HUES6 (cell line): ENCODE data around the gene OXCT1.
"Not testable (repeated sequence)": the region's sequence is repeated elsewhere in the genome, so short reads cannot be mapped to it uniquely, and the experiment has no call there.

Experiments
- H3K27ac ChIP-seq: 2 replicates; pipeline ENCODE4 v1.7.0; 2013; ENCODE audit warnings: low read depth, mild to moderate bottlenecking, low read length, inconsistent platforms
- H3K27me3 ChIP-seq: 2 replicates; pipeline ENCODE4 v1.6.1; 2013; ENCODE audit warnings: low read length; ENCODE audit not compliant: control insufficient read depth, insufficient read depth
- H3K36me3 ChIP-seq: 2 replicates; pipeline ENCODE4 v1.6.1; 2013; ENCODE audit warnings: low read length; ENCODE audit not compliant: control insufficient read depth, insufficient read depth
- H3K4me1 ChIP-seq: 2 replicates; pipeline ENCODE4 v1.6.1; 2013; ENCODE audit warnings: low read length; ENCODE audit not compliant: control insufficient read depth, insufficient read depth
- H3K4me3 ChIP-seq: 2 replicates; pipeline ENCODE4 v1.5.1; 2013; ENCODE audit warnings: low read depth, low read length
- H3K9ac ChIP-seq: one replicate; pipeline ENCODE4 v1.6.1; 2013; ENCODE audit warnings: mild to moderate bottlenecking, low read length
- H3K9me3 ChIP-seq: 2 replicates; pipeline ENCODE4 v1.6.1; 2013; ENCODE audit warnings: low read depth, low read length; ENCODE audit not compliant: control insufficient read depth, insufficient read depth

The OXCT1 gene

DNA sequence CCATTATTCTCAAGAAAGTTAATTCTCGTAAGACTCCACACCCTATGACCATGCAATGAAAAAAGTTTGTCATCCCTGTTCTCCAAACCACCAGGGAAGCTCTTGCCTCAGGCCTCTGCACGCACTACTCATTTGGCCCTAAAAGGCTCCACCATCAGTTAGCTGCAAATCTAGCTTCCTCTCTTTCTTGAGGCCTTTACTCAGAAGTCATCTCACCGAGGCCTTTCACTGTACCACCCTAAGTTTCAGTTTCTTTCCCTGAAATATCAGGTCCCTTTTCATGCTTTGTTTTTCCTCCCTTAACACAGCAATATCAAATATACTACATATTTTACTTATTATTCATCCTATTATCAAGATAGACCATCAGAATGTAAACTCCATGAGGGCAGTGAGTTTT lies 39.1 kb downstream of the OXCT1 start:
- Histone ChIP-seq H3K9me3 (no peaks in the 10 kb centered on the region), H3K4me1 (peaks cover 3% of the 10 kb centered on the region; the same call in 1 of the 2 replicates), H3K27ac (no peak overlapping the region), H3K9ac (no peak overlapping the region), H3K27me3 (no peaks in the 10 kb centered on the region), H3K4me3 (no peak overlapping the region), H3K36me3 (peaks cover 7% of the 10 kb centered on the region; the same call in 1 of the 2 replicates)

DNA sequence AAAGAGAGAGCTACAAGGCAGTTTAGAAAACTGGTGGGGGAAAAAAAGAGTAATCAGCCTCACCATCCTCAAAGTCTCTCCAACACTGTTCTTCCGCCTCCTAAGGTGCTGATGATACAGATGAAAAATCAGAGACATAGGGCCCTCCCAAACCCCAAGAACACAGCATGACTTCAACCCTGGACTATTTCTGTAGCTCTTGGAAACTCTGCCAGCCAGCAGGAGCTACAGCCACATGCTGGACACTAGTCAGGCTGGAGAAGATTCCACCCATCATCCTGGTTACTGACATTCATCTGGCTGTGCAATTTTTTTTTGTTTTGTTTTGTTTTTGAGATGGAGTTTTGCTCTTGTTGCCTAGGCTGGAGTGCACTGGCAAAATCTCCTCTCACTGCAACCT lies 42.4 kb downstream of the OXCT1 start:
- no peak overlapping the region for H3K27ac ChIP-seq
- H3K27me3 ChIP-seq, result no peaks in the 10 kb centered on the region
- no peaks in the 10 kb centered on the region for H3K9me3 ChIP-seq
- peaks cover 4% of the 10 kb centered on the region; the same call in 1 of the 2 replicates for H3K36me3 ChIP-seq
- no peak overlapping the region for H3K9ac ChIP-seq
- H3K4me1 ChIP-seq, result no peaks in the 10 kb centered on the region
- no peak overlapping the region for H3K4me3 ChIP-seq

DNA sequence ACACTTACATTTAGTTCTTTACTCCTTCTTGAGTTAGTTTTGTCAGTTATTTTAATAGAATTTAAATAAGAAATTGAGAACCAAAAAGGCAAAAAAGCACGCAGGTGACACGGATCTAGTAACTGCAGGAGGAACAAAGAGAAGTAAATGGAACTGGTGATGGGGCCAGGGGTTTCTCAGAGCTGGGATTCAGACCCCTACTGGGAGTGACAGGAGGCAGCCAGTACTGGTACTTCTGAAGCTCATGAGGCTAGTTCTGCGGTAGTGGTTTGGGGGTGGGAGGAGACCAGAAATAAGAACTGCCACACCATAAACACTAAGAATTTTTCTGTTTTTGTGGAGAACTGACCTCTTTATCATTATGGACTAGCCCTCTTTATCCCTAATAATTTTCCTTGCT lies 48.2 kb downstream of the OXCT1 start:
- no peak overlapping the region for H3K4me3 ChIP-seq
- H3K36me3 ChIP-seq, result no peaks in the 10 kb centered on the region
- H3K4me1 ChIP-seq, result no peaks in the 10 kb centered on the region
- no peak overlapping the region for H3K27ac ChIP-seq
- H3K9me3 ChIP-seq, result no peaks in the 10 kb centered on the region
- no peaks in the 10 kb centered on the region for H3K27me3 ChIP-seq
- H3K9ac ChIP-seq, result no peak overlapping the region

DNA sequence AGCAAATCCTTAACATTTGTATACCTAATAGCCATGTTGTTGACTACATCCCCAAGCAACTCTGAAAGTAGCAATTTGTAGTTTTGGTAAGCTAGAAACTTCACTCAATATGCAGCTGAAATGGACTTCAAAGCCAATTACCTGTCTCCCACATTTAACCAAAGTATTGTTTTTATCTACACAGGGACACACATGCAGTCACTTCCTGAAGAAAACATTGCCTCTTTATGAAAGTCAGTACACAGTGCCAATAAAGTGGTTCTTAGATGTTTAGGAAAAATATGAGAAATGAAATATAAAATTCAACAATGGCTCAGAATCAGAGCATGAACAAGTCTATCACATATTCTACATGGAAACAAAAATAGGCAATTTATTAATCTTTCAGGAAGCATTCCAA lies 49.2 kb downstream of the OXCT1 start:
- H3K9me3 ChIP-seq, result no peaks in the 10 kb centered on the region
- H3K27ac ChIP-seq, result no peak overlapping the region
- no peak overlapping the region for H3K9ac ChIP-seq
- no peaks in the 10 kb centered on the region for H3K4me1 ChIP-seq
- H3K27me3 ChIP-seq, result no peaks in the 10 kb centered on the region
- H3K4me3 ChIP-seq, result no peak overlapping the region
- H3K36me3 ChIP-seq, result no peaks in the 10 kb centered on the region

DNA sequence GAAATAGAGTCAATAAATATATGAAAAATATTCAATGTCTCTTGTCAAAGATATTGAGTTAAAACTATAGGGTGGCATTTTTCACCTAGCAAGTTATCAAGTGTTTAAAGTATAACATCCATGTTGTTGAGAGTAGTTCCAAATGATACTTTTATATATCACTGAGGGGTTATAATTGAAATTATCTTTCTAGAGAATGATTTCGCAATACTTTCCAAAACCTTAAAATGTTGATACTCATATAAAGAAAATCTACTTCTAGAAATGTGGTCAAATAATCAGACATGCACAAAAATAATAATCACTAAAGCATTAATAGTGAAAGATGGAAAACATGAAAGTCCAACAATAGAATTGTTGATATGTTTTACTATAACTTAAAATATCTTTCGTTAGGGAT lies 50.1 kb downstream of the OXCT1 start:
- no peaks in the 10 kb centered on the region for H3K27me3 ChIP-seq
- no peaks in the 10 kb centered on the region for H3K36me3 ChIP-seq
- H3K27ac ChIP-seq, result no peak overlapping the region
- no peak overlapping the region for H3K9ac ChIP-seq
- H3K9me3 ChIP-seq, result no peaks in the 10 kb centered on the region
- H3K4me1 ChIP-seq, result no peaks in the 10 kb centered on the region
- no peak overlapping the region for H3K4me3 ChIP-seq

DNA sequence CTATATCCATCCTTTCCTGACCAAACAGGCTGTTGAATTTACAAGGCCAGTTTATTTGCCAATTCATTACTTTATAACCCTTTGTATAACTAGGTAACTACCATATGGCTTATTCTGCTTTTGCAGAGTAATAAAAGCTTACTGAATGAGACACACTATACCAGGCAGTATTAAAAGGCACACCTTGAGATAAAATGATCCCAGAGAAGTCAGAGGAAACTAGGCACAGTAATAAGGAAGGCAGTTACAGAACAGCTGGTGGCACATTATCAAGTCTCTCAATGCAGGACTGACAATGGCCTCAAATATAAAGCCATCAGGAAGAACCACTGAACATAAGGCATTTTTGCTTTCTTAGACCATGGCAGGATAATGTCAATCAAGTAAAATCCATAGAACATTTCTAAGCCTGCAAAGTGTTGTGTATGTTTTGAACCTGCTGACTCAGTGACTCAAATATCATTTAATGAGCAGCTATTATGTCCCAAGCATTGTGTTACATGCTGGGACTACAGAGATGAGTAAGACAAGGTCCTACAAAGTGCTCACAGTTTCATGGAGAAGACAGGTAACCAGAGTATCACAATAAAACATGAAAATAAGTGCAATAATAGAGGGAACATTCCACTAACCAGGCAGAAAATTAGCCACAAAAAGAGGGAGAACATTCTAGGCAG lies 52.5 kb downstream of the OXCT1 start:
- H3K36me3 ChIP-seq, result no peaks in the 10 kb centered on the region
- H3K27me3 ChIP-seq, result no peaks in the 10 kb centered on the region
- no peaks in the 10 kb centered on the region for H3K9me3 ChIP-seq
- H3K4me3 ChIP-seq, result no peak overlapping the region
- H3K9ac ChIP-seq, result no peak overlapping the region
- no peak overlapping the region for H3K27ac ChIP-seq
- H3K4me1 ChIP-seq, result no peaks in the 10 kb centered on the region

DNA sequence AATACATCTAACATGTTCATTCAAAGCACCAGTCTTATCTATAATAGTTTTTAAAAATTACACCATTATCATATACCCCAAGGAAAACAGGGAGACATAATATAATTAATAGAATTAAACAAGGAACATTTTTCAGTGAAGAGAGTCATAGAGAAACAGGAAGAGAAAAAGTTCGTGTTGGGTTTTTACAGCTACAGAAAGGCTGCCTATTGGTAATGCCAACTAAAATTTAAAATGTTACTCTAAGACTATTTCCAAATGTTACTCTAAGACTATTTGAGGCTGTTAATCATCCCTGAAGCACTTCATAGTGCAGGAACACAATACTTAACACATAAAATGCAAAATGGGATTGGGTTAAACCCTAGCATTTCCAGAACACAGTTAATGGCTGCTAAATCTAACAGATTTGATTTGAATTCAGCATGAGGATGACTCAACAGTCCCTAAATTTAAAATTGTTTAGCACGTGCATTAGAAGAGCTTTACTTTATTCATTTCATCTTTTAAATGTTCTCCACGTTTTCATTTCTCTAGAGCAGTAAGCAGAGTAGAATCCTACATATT lies 54.5 kb downstream of the OXCT1 start:
- no peak overlapping the region for H3K9ac ChIP-seq
- H3K9me3 ChIP-seq, result no peaks in the 10 kb centered on the region
- no peak overlapping the region for H3K27ac ChIP-seq
- H3K27me3 ChIP-seq, result no peaks in the 10 kb centered on the region
- no peak overlapping the region for H3K4me3 ChIP-seq
- H3K4me1 ChIP-seq, result no peaks in the 10 kb centered on the region
- H3K36me3 ChIP-seq, result no peaks in the 10 kb centered on the region

DNA sequence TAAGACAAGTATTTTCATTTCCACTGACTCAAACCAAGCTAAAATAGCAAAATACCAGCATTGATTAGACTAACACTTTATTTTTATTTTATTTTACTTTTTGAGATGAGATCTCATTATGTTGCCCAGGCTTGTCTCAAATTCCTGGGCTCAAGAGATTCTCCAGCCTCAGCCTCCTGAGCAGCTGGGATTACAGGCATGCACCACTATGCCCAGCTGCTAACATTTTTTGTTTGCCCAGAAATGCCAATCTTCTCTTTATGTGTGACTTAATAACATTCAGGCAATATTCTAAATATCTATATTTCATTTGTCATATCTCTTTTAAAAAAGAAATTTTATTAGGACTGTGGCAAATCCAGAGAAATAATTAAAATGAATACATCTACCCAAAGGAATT lies 55.0 kb downstream of the OXCT1 start:
- no peak overlapping the region for H3K4me3 ChIP-seq
- H3K4me1 ChIP-seq, result no peaks in the 10 kb centered on the region
- H3K27ac ChIP-seq, result no peak overlapping the region
- H3K27me3 ChIP-seq, result no peaks in the 10 kb centered on the region
- H3K36me3 ChIP-seq, result no peaks in the 10 kb centered on the region
- no peak overlapping the region for H3K9ac ChIP-seq
- H3K9me3 ChIP-seq, result no peaks in the 10 kb centered on the region

DNA sequence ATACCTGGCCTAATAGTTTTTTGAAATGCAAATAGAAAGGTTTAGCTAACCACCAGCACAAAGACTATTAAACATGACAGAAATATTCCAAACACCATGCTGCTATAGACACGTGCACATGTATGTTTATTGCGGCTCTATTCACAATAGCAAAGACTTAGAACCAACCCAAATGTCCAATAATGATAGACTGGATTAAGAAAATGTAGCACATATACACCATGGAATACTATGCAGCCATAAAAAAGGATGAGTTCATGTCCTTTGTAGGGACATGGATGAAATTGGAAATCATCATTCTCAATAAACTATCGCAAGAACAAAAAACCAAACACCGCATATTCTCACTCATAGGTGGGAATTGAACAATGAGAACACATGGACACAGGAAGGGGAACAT lies 55.9 kb downstream of the OXCT1 start:
- H3K9ac ChIP-seq, H3K27ac ChIP-seq, H3K36me3 ChIP-seq, H3K27me3 ChIP-seq, H3K4me1 ChIP-seq, H3K4me3 ChIP-seq, H3K9me3 ChIP-seq: not testable (repeated sequence)

DNA sequence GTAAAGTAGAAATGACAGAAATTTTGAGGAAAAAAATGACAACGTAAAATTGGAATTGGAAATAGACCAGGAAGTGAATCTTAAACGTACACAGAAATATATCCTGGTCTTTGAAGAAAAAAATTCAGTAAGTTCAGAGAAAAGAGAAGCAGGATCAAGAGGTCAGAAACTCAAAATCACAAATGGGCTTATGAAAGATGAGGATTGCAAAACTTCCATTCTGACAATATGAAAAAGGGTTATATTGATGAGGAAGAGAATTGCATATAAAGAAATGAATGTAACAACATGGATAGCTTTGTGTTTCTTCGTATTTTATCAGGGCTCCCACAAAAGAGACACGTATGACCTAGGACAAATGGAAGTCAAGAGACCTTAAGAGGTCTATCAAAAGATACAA lies 58.1 kb downstream of the OXCT1 start:
- Histone ChIP-seq H3K36me3 (no peaks in the 10 kb centered on the region), H3K4me1 (no peaks in the 10 kb centered on the region), H3K9ac (no peak overlapping the region), H3K9me3 (no peaks in the 10 kb centered on the region), H3K27me3 (no peaks in the 10 kb centered on the region), H3K4me3 (no peak overlapping the region), H3K27ac (no peak overlapping the region)

DNA sequence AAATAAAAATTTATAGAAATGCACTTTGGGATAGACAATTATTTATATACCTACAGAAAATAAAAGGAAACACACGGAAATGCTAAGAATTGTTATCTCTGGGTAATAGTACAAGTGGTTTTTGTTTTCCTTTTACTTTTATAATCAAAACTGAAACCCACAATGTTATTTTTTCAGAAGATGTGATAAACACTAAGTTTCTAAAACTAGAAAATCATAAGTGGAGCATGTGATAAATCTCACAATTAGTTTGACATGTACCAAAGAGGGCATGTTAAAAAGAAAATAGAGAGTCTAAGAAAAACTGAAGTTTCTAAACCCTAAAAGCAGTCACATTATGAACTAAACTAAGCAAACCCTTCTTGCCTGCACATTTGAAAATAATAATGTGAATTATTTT lies 61.1 kb downstream of the OXCT1 start:
- Histone ChIP-seq H3K27ac (no peak overlapping the region), H3K9me3 (no peaks in the 10 kb centered on the region), H3K4me1 (no peaks in the 10 kb centered on the region), H3K36me3 (peaks cover 3% of the 10 kb centered on the region; the same call in 1 of the 2 replicates), H3K4me3 (no peak overlapping the region), H3K27me3 (no peaks in the 10 kb centered on the region), H3K9ac (no peak overlapping the region)
